Gastroesophageal sphincter (tissue), 4 donors: ENCODE data around the gene ELF2. TPM values are rescaled to one million over a fixed set of nuclear protein-coding genes. Genes with fewer than 3 reads are reported as not detected.

Source experiments
- ATAC-seq: fragments of 150-250 bp; one replicate; pipeline ENCODE4 v1.9.1; 2016; ENCODE audit warnings: mild to moderate bottlenecking, moderate library complexity
- H3K27ac ChIP-seq, 4 donors: fragments of 200-600 bp; sonication (generic) in 3 of 4; 1 replicate in 3 of 4; 2 replicates in 1 of 4; pipeline ENCODE4 v1.5.1; 2016 to 2019
- H3K27me3 ChIP-seq: fragments of 200-600 bp; sonication (generic); one replicate; pipeline ENCODE4 v1.5.1; 2019
- H3K36me3 ChIP-seq, 2 donors: fragments of 200-600 bp; sonication (generic); one replicate each; pipeline ENCODE4 v1.5.1; 2019; ENCODE audit warnings: control low read depth in 1 of 2
- H3K4me1 ChIP-seq, 3 donors: fragments of 200-600 bp; sonication (generic); 1 replicate in 2 of 3; 2 replicates in 1 of 3; pipeline ENCODE4 v1.5.1; 2016 to 2019; ENCODE audit warnings: control low read depth in 2 of 3
- H3K4me3 ChIP-seq, 2 donors: fragments of 200-600 bp; sonication (generic); one replicate each; pipeline ENCODE4 v1.5.1; 2019; ENCODE audit warnings: mild to moderate bottlenecking in 1 of 2, moderate library complexity in 1 of 2
- H3K9me3 ChIP-seq, 3 donors: fragments of 200-600 bp; sonication (generic); one replicate each; pipeline ENCODE4 v1.5.1; 2017 to 2019; ENCODE audit warnings: control low read depth in 2 of 3
- EP300 ChIP-seq: sonication (generic); formaldehyde crosslinking; IDR thresholded peaks from one replicate; pipeline ENCODE4 v1.6.1; 2017; ENCODE audit warnings: antibody characterized with exemption, mild to moderate bottlenecking
- POLR2A ChIP-seq, 2 donors: fragments of 450-650 bp; IDR thresholded peaks; one replicate each; pipeline ENCODE4 v1.6.1; 2017; ENCODE audit warnings: antibody characterized with exemption in 2 of 2, mild to moderate bottlenecking in 2 of 2, moderate library complexity in 1 of 2
- POLR2AphosphoS5 ChIP-seq: sonication (generic); formaldehyde crosslinking; IDR thresholded peaks from one replicate; pipeline ENCODE4 v1.6.1; 2017; ENCODE audit warnings: antibody characterized with exemption
- WGBS, 2 donors: methylation state at CpG; one replicate each; pipeline ENCODE4 v1.1.5; 2018; ENCODE audit warnings: low coverage in 1 of 2; 5-methylcytosine and 5-hydroxymethylcytosine counted together
- total RNA-seq, 4 donors: library from RNA; depleted of rRNA; stranded (reverse); fragments of >200 nt; gene quantifications; one replicate each; pipeline ENCODE4 v1.1.0, GENCODE V29; 2016
- TF ChIP-seq, protein P1 (sequence below), 4 experiments: fragments of 200-600 bp in 2 of 4; fragments of 450-650 bp in 2 of 4; sonication (generic) in 1 of 4; IDR thresholded peaks; one replicate each; pipeline ENCODE4 v1.5.1; 2017 to 2019; ENCODE audit warnings: antibody characterized with exemption in 4 of 4, mild to moderate bottlenecking in 2 of 4, moderate library complexity in 2 of 4

ELF2 gene
- total RNA-seq, 4 donors from 2014 or later, result 51.2 to 73.0 (median 60.0) TPM

DNA sequence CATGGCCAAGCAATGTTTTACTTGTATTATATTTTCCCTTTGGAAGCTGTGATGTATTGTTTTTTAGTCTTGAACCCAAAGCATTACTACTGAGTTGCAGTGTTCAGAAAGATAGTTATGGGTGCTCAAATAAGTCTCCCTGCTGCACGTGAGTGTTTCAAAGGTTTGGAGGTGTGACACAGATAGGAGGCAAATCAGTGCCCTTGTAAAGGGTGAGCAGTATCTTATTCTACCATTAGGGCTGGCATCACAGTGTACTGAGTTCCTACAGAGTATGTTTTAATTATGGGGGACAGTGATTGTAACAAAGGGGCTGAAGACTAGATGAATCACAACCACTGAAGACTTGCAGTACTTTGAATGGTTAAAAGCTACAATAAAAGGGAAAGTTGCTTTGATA lies 123.1 kb downstream of the ELF2 start:
- H3K36me3 ChIP-seq, result peaks cover 0 to 51% of the 10 kb centered on the region in 2 donors
- no peak overlapping the region for H3K4me3 ChIP-seq
- peak overlapping the region in 1 of 4 donors; percentile 7 for H3K27ac ChIP-seq
- no peak for TF ChIP-seq EP300
- no peak for TF ChIP-seq POLR2A (IDR thresholded peaks at IDR 0.05)
- TF ChIP-seq, protein P1, sequence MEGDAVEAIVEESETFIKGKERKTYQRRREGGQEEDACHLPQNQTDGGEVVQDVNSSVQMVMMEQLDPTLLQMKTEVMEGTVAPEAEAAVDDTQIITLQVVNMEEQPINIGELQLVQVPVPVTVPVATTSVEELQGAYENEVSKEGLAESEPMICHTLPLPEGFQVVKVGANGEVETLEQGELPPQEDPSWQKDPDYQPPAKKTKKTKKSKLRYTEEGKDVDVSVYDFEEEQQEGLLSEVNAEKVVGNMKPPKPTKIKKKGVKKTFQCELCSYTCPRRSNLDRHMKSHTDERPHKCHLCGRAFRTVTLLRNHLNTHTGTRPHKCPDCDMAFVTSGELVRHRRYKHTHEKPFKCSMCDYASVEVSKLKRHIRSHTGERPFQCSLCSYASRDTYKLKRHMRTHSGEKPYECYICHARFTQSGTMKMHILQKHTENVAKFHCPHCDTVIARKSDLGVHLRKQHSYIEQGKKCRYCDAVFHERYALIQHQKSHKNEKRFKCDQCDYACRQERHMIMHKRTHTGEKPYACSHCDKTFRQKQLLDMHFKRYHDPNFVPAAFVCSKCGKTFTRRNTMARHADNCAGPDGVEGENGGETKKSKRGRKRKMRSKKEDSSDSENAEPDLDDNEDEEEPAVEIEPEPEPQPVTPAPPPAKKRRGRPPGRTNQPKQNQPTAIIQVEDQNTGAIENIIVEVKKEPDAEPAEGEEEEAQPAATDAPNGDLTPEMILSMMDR (IDR thresholded peaks at IDR 0.05), result no peak
- TF ChIP-seq POLR2AphosphoS5, result no peak
- ATAC-seq, result no peak
- H3K4me1 ChIP-seq, result peaks cover 6 to 63% (median 12%) of the 10 kb centered on the region in 3 donors
- H3K27me3 ChIP-seq, result no peaks in the 10 kb centered on the region
- H3K9me3 ChIP-seq, result no peaks in the 10 kb centered on the region
- 67 to 100% methylated on average over 1 of the region's 1 CpG for WGBS, 2 donors

GRCh38 chr4:139050446-139050845 lies 126.6 kb downstream of the ELF2 start:
- WGBS, 2 donors, result 83 to 94% methylated on average over 2 of the region's 2 CpGs
- H3K9me3 ChIP-seq, result no peaks in the 10 kb centered on the region
- no peak overlapping the region for H3K27ac ChIP-seq
- H3K4me3 ChIP-seq, result no peak overlapping the region
- TF ChIP-seq POLR2AphosphoS5 (no peak), POLR2A (IDR thresholded peaks at IDR 0.05) (no peak), EP300 (no peak)
- TF ChIP-seq, protein P1 (IDR thresholded peaks at IDR 0.05), result no peak
- peaks cover 0 to 42% of the 10 kb centered on the region in 2 donors for H3K36me3 ChIP-seq
- H3K27me3 ChIP-seq, result no peaks in the 10 kb centered on the region
- peaks cover 6 to 31% (median 12%) of the 10 kb centered on the region in 3 donors for H3K4me1 ChIP-seq
- ATAC-seq, result no peak

- WGBS, 2 donors, result 76 to 88% methylated on average over 3 of the region's 3 CpGs
- no peak overlapping the region for H3K27ac ChIP-seq
- peaks cover 0 to 20% of the 10 kb centered on the region in 2 donors for H3K36me3 ChIP-seq
- H3K9me3 ChIP-seq, result no peaks in the 10 kb centered on the region
- H3K27me3 ChIP-seq, result no peaks in the 10 kb centered on the region
- no peak overlapping the region for H3K4me3 ChIP-seq
- peaks cover 0 to 26% (median 0%) of the 10 kb centered on the region in 3 donors for H3K4me1 ChIP-seq
- TF ChIP-seq POLR2AphosphoS5 (no peak), EP300 (no peak)
- TF ChIP-seq, protein P1 (IDR thresholded peaks at IDR 0.05), result no peak
- ATAC-seq, result no peak
Observed at GRCh38 chr4:139048026-139048425, 129.0 kb downstream of the ELF2 start.

DNA sequence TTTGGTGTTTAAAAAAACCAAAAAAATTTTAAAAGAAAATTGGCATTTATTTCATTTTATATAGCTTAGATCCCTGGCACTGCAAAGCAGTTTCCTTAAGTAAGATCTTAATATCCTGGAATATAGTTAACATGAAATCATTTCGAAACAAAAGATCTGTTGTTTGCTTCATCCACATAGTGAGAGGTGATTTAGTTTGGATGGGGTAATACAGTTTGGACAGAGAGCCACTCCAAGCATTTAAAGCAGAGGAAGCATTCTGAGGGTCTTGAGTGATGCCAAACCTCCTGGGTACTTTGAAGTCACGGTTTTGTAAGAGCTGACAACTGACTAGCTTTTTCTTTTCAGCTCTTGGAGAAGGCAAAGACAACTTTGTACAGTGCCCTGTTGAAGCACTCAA lies 132.7 kb downstream of the ELF2 start:
- no peak for TF ChIP-seq EP300
- no peak for TF ChIP-seq POLR2AphosphoS5
- TF ChIP-seq, protein P1 (IDR thresholded peaks at IDR 0.05), result no peak
- TF ChIP-seq POLR2A (IDR thresholded peaks at IDR 0.05), result no peak
- no peaks in the 10 kb centered on the region for H3K9me3 ChIP-seq
- H3K27me3 ChIP-seq, result no peaks in the 10 kb centered on the region
- ATAC-seq, result no peak
- peaks cover 0 to 20% of the 10 kb centered on the region in 2 donors for H3K36me3 ChIP-seq
- H3K27ac ChIP-seq, result peak overlapping the region in 3 of 4 donors; percentile 48 to 71 (median 56)
- peaks cover 0 to 35% (median 0%) of the 10 kb centered on the region in 3 donors for H3K4me1 ChIP-seq
- 31 to 76% methylated on average over 2 of the region's 2 CpGs for WGBS, 2 donors
- no peak overlapping the region for H3K4me3 ChIP-seq

GRCh38 chr4:139042981-139043460 lies 134.0 kb downstream of the ELF2 start:
- H3K4me1 ChIP-seq, result peaks cover 0 to 35% (median 0%) of the 10 kb centered on the region in 3 donors
- peaks cover 0 to 15% of the 10 kb centered on the region in 2 donors for H3K36me3 ChIP-seq
- peak overlapping the region in 1 of 2 donors; percentile 31 for H3K4me3 ChIP-seq
- H3K9me3 ChIP-seq, result no peaks in the 10 kb centered on the region
- WGBS, 2 donors, result 18 to 36% methylated on average over 3 to 5 of the region's 10 CpGs
- peak; percentile 85 for ATAC-seq
- peak overlapping the region in 3 of 4 donors; percentile 62 to 75 (median 71) for H3K27ac ChIP-seq
- TF ChIP-seq POLR2AphosphoS5 (peak; percentile 41), EP300 (no peak)
- TF ChIP-seq, protein P1 (IDR thresholded peaks at IDR 0.05), result no peak
- H3K27me3 ChIP-seq, result no peaks in the 10 kb centered on the region
